Measurements from ENCODE around the gene UBE2E3.
"Not testable (repeated sequence)": the region's sequence is repeated elsewhere in the genome, so short reads cannot be mapped to it uniquely, and the experiment has no call there.

The UBE2E3 gene

DNA sequence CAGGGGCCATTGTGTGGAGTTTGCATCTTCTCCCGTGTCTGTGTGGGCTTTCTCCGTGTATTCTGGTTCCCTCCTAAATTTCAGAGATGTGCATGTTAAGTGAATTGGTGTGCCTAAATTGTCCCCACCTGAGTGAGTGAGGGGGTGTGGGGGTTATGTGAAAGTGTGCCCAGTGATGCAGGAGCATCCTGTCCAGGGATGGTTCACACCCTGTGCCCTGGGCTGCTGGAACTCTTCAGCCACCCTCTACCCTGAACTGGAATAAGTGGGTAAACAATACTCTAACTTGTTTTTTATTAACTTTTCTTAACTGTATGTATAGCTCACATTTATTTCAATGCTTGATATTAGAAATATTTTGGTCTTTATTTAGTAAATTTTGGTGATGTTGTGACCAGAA lies 56.0 kb downstream of the UBE2E3 start:
- no peak for TF ChIP-seq GATA1 (IDR thresholded peaks at IDR 0.05; ENCODE audit: low read depth, low read length)
- TF ChIP-seq POLR2A (IDR thresholded peaks at IDR 0.05; ENCODE audit: low read length): no peak
- no peak for DNase-seq

DNA sequence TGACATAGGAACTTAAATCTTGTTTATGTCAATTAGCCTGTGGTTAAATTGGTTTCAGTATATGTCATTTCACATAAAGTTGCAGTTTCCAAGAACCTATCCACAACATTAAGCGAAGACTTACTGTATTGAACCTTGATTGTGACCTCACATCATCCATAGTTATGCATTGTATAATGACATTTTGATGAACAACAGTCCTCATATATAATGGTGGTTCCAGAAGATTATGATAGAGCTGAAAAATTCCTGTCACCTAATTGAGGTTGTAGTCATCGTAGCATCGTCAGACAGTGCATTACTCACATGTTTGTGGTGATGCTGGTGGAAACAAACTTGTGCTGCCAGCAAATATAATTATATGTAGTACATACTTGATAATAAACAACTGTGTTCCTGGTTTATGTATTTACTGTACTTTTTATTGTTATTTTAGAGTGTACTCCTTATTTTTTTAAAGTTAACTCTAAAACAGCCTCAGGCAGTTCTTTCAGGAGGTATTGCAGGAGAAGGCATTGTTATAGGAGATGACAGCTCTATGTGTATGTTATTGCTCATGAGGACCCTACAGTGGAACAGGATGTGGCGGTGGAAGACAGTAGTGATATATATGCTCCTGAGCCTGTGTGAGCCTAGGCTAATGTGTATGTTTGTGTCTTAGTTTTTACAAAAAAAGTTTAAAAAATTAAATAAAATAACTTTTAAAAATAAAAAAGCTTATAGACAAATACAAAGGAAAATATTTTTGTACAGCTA lies 56.6 kb downstream of the UBE2E3 start:
- no peak for TF ChIP-seq POLR2A (IDR thresholded peaks at IDR 0.05; ENCODE audit: low read length)
- no peak for TF ChIP-seq GATA1 (IDR thresholded peaks at IDR 0.05; ENCODE audit: low read depth, low read length)
- DNase-seq: no peak

DNA sequence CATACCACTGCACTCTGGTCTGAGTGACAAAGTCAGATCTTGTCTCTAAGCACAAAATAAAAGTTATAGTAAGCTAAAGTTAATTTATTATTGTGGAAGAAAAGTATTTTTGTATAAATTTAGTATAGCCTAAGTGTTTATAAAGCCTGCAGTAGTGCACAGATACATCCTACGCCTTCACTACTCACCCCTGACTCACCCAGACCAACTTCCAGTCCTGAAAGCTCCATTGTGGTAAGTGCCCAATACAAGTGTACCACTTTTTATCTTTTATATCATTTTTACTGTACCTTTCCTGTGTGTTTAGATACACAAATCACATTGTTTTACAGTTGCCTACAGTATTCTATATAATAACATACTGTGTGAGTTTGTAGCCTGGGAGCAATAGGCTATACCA lies 57.5 kb downstream of the UBE2E3 start:
- no peak for DNase-seq
- TF ChIP-seq GATA1 (IDR thresholded peaks at IDR 0.05; ENCODE audit: low read depth, low read length) (no peak), POLR2A (IDR thresholded peaks at IDR 0.05; ENCODE audit: low read length) (no peak)

DNA sequence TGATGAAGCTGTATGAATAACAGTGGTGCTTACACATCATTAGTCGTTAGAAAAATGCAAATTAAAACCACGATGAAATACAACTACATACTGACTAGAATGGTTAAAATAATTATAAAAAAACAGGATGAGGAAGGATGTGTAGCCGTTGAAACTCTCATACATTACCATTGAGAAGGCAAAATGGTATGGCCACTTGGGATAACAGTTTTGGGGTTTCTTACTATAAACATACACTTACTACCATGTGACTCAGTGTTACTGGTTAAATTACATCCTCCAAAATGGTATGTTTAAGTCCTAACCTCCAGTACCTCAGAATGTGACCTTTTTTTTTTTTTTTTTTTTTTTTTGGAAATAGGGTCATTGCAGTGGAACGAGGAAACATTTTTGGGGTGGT lies 58.4 kb downstream of the UBE2E3 start:
- no peak for DNase-seq
- TF ChIP-seq GATA1 (IDR thresholded peaks at IDR 0.05; ENCODE audit: low read depth, low read length): no peak
- no peak for TF ChIP-seq POLR2A (IDR thresholded peaks at IDR 0.05; ENCODE audit: low read length)

DNA sequence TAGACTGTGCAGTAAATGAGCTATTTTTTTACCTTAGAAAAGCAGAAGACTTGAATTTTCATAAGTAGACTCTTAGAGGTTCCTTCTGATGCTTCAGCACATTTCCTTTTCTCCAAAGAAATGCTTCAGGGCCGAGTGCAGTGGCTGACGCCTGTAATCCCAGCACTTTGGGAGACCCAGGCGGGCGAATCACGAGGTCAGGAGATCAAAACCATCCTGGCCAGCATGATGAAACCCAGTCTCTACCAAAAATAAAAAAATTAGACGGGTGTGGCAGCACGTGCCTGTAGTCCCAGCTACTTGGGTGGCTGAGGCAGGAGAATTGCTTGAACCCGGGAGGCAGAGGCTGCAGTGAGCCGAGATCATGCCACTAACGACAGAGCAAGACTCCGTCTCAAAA lies 60.4 kb downstream of the UBE2E3 start:
- not testable (repeated sequence) for DNase-seq

DNA sequence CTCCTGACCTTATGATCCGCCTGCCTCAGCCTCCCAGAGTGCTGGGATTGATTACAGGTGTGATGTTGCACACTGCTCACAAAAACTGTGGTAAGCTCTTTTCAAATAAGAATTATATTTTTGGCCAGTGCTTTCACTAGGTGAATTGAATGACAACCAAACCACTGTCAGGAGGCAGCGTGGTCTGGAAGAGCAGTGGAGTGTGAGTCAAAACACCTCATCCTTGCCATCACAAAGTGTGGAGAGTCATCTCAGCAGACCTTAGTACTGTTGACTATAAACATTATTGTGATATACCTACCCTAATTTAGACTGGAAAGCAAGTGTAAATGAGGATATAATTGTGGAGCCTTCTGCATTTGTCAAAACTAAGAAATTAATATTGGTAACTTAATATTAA lies 61.3 kb downstream of the UBE2E3 start:
- no peak for TF ChIP-seq POLR2A (IDR thresholded peaks at IDR 0.05; ENCODE audit: low read length)
- TF ChIP-seq GATA1 (IDR thresholded peaks at IDR 0.05; ENCODE audit: low read depth, low read length): no peak
- no peak for DNase-seq

DNA sequence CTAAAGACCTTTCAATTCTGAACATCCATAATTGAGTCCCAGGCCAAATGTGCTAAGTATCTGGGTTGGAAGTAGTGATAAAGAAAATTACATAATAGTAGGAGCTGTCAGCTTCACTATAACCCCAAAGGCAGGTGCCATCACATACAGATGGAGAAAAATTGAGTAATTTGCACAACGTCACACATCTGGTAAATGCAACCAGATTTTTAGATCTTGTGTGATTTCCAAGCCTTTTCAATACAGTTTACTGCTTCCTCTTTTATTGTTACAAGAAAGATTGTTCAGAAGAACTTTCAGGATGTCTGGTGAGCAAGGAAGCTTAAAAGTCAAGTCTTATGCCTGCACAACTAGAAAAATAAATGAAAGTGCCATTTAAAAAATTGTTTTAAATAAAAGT lies 62.3 kb downstream of the UBE2E3 start:
- TF ChIP-seq GATA1 (IDR thresholded peaks at IDR 0.05; ENCODE audit: low read depth, low read length) (no peak), POLR2A (IDR thresholded peaks at IDR 0.05; ENCODE audit: low read length) (no peak)

DNA sequence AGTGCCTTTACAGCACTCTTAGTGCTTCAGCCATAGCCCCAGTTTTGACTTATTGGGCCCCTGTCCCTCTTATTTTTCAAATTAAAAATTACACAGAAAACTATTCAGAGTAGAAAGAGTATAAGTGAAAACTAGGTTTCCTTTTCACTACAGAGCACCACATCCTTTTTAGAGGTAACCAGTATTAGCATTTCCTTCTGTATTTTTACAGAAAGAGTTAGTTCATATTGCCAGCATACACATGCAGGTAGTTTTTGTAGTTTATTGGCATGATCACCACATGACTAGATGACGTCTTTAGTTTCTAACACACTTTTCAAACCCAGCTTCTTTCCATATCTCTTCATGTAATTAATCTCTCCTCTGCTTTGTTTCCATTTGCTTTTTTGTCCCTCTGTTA lies 66.4 kb downstream of the UBE2E3 start:
- no peak for DNase-seq
- TF ChIP-seq GATA1 (IDR thresholded peaks at IDR 0.05; ENCODE audit: low read depth, low read length) (no peak), POLR2A (IDR thresholded peaks at IDR 0.05; ENCODE audit: low read length) (no peak)

More for the DNA sequence above, 62.3 kb downstream of the UBE2E3 start:
- no peak for DNase-seq

DNA sequence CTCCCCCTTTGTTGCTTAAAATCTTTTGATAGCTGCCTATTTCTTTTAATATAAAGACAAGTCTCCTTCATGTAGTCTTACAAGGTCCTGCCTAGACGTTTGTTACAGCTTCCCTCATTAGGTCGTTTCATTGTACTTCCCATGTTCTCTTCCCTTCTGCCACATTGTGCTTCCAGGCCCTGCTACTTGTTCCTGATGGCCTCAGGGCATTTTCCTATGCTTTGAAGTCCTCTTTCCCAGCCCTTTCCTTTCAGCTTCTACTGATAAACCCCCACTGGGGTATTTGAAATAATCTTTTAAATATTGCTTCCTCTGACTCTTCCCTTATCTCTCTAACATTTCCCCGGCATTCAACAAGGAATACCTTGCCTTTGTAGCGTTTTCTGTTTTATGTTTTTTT lies 67.4 kb downstream of the UBE2E3 start:
- DNase-seq: no peak
- no peak for TF ChIP-seq POLR2A (IDR thresholded peaks at IDR 0.05; ENCODE audit: low read length)
- TF ChIP-seq GATA1 (IDR thresholded peaks at IDR 0.05; ENCODE audit: low read depth, low read length): no peak

DNA sequence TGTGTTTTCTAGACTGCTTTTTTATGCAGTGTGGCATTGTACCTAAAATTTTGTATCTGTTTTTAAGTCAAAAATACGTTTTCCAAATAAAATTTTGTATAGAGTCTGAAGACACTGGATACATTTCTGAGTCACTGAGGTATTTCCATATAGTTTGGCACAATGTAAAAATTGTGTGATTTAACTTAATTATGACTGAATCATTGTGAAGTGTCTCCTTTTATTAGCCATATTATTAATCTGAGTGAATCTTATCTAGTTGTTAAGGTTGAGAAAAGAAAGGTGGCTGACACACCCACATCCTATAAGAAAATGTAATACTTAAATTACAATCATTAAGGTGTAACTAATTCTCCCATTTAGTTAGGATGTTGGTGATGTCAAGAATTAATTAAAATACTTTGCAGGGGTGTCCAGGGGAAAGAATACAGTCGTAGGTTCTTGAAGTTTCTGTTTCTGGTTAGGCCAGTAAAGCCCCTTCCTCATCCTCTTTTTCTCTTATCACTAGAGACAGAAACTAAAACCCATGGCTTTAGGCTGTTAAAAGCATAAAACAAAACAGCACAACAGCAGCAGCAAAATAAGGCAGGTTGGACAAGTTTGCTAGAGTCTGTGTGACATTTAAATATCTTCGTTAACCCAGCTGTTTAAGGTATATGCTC lies 71.6 kb downstream of the UBE2E3 start:
- DNase-seq: no peak
- TF ChIP-seq GATA1 (IDR thresholded peaks at IDR 0.05; ENCODE audit: low read depth, low read length) (no peak), POLR2A (IDR thresholded peaks at IDR 0.05; ENCODE audit: low read length) (no peak)

DNA sequence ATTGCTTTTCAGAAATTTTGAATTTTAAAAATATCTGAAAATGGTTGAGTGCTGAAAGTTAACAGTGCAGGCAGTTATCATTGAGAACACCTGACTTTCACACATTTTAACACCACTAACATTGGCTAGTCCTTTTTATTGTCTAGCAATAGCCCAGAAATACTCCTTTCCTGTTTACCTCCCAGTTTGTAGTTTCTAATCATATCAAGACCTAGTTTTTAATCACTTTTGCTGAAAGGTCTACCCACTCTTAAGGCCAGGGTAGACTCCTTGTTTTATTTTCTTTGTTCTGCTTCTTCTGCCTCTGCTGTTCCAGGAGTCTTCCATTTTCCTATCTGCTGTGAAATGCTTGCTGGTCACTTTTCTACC lies 72.1 kb downstream of the UBE2E3 start:
- TF ChIP-seq GATA1 (IDR thresholded peaks at IDR 0.05; ENCODE audit: low read depth, low read length) (no peak), POLR2A (IDR thresholded peaks at IDR 0.05; ENCODE audit: low read length) (no peak)
- DNase-seq: no peak

DNA sequence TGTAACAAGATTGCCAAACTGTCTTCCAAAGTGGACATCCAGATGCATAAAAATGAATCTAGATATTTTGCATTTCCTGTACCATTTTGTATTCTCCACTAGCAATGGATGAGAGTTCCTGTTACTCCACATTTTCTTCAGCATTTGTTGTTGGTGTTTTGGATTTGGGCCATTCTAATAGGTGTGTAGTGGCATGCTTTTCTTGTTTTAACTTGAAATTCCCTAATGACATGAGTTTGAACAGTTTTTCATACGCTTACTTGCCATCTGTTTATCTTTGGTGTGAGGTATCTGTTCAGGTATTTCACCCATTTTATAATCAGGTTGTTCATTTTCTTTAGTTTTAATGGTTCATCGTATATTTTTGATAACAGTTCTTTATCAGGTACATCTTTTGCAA lies 73.9 kb downstream of the UBE2E3 start:
- DNase-seq: no peak
- TF ChIP-seq GATA1 (IDR thresholded peaks at IDR 0.05; ENCODE audit: low read depth, low read length) (no peak), POLR2A (IDR thresholded peaks at IDR 0.05; ENCODE audit: low read length) (no peak)

DNA sequence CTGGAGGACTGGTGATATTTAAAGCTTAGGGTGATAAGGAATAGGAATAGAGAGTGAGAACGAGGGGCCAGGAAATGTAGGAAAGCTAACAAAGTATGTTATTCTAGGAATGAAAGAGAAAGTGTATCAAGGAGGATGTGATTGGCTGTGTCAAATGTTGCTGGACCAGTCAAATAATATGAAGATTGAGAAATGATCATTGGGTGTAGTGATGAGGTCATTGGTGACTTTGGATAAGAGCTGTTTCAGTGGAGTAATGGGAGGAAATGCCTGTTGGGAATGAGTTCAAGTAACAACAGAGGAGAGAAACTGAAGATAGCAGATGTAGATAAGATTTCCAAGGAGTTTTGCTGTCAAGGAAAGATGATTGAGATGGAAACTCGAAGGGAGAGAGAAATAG lies 74.4 kb downstream of the UBE2E3 start:
- no peak for DNase-seq
- TF ChIP-seq POLR2A (IDR thresholded peaks at IDR 0.05; ENCODE audit: low read length) (no peak), GATA1 (IDR thresholded peaks at IDR 0.05; ENCODE audit: low read depth, low read length) (no peak)

DNA sequence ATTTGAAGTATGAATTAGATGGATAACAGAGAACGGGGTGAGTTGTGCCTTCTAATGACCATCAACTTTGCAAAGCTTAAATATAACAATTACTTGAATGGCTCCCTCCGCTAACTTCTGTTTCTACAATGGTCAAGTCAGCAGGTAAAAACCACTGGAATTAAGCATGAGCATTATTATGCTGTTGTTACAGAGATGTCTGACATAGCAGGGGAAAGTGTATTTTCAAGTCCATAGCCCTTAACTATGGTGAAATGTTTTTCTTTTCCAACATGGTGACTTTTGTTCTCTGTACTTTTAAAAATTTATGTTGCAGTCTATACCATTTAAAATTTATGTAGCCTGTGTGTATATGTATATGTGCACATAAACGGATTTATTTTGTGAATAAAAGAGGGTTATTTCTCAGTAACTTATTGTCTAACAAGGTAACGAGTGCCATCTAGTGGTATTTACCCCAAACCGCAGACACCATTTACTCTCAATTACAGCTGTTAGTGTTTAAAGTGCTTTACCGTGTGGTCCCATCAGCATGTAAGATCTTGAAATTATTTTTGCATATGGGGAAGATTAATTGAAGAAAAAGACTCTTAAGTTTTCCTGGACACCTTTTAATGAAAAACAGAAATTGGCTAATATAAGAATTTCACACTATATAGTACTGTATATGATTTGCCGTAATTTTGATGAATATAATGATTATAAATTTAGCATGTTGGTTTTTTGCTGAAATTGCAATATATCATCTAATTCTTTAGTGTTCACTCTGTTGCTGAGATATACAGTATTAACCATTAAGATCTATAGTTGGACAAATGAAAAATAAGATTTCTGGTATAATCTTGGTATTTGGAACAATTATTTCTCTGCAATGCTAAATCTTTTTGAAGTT lies 78.2 kb downstream of the UBE2E3 start:
- TF ChIP-seq GATA1 (IDR thresholded peaks at IDR 0.05; ENCODE audit: low read depth, low read length): no peak
- DNase-seq: peak; percentile 69 to 79

Data from erythroblast (primary cell).